Effector memory CD8-positive, alpha-beta T cell (primary cell): ENCODE measurements around the gene TCERG1L.
"Not testable (repeated sequence)": the region's sequence is repeated elsewhere in the genome, so short reads cannot be mapped to it uniquely, and the experiment has no call there.

ENCODE experiments used
- ATAC-seq: fragments of 150-1000 bp; cut with Tn5 transposase; replicated peaks from 2 replicates; pipeline ENCODE4 v1.10.0; 2021; ENCODE audit warnings: mild to moderate bottlenecking, moderate library complexity
- DNase-seq, 3 experiments: peaks; one replicate each; pipeline ENCODE4 v3.0.0; 2021
- H3K27ac Mint-ChIP-seq, 2 donors: one replicate each; pipeline ENCODE4 v1.8.0; 2022; ENCODE audit warnings: mild to moderate bottlenecking in 2 of 2, mixed read lengths in 2 of 2, moderate library complexity in 2 of 2
- H3K27me3 Mint-ChIP-seq, 2 donors: one replicate each; pipeline ENCODE4 v1.8.0; 2022; ENCODE audit warnings: mixed read lengths in 2 of 2
- H3K36me3 Mint-ChIP-seq: one replicate; pipeline ENCODE4 v1.8.0; 2022; ENCODE audit warnings: mild to moderate bottlenecking, moderate library complexity, mixed read lengths; ENCODE audit not compliant: insufficient read depth
- H3K4me1 Mint-ChIP-seq, 2 donors: one replicate each; pipeline ENCODE4 v1.8.0; 2022; ENCODE audit warnings: low read depth in 2 of 2, mixed read lengths in 2 of 2
- H3K4me3 Mint-ChIP-seq, 2 donors: one replicate each; pipeline ENCODE4 v1.8.0; 2022; ENCODE audit warnings: mild to moderate bottlenecking in 2 of 2, mixed read lengths in 2 of 2, moderate library complexity in 2 of 2
- H3K9me3 Mint-ChIP-seq, 2 donors: one replicate each; pipeline ENCODE4 v1.8.0; 2022; ENCODE audit warnings: mixed read lengths in 2 of 2

Gene TCERG1L

DNA sequence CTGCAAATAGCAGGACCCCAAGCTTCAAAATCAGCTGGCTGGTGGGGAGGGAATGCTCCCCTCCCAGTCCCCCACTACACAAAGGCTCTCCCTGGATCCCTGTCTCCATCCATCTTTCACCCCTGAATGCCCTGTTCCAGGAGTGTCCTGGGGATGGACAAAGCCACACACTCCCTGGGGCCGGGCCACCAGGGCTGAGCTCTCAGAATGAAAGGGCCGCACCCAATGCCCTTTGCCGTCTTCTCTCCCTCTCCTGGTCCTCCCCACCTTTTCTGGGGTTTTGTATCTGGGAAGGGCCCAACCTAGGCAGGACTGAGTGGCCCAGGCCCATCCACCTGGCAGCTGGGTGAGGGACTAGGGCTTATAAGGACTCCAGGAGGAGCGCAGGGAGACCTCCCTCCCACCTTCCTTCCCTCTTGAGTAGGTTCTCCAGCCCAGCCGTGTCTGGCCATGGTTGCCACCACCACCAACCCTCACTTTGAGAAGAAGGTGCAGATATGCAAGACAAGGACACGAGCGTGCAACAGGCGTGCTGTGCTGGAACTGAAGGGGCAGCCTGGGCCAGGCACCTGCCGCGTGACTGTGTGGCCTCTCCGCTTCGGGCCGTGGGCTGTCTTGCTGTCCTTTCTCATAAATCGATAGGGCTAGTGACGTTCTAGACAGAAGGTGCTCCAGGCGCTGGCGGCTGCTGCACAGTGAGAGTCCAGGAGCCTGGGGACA, 157.1 kb downstream of the TCERG1L start:
- no peak for ATAC-seq
- no peak overlapping the region for H3K4me3 Mint-ChIP-seq
- H3K27ac Mint-ChIP-seq, result no peak overlapping the region
- no peaks in the 10 kb centered on the region for H3K4me1 Mint-ChIP-seq
- DNase-seq, result no peak
- H3K9me3 Mint-ChIP-seq, result peaks cover 2 to 7% of the 10 kb centered on the region in 2 donors
- H3K27me3 Mint-ChIP-seq, result no peaks in the 10 kb centered on the region
- no peaks in the 10 kb centered on the region for H3K36me3 Mint-ChIP-seq

DNA sequence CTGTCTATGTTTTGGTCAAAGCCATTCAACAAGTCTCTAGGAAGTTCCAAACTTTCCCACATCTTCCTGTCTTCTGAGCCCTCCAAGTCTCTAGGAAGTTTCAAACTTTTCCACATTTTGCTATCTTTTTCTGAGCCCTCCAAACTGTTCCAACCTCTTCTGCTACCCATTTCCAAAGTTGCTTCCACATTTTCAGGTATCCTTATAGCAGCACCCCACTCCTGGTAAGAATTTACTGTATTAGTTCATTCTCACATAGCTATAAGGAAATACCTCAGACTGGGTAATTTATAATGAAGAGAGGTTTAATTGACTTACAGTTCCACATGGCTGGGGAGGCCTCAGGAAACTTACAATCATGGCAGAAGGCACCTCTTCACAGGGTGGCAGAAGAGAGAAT, 159.1 kb downstream of the TCERG1L start:
- ATAC-seq, H3K9me3 Mint-ChIP-seq, H3K4me1 Mint-ChIP-seq, H3K27ac Mint-ChIP-seq, H3K27me3 Mint-ChIP-seq, H3K36me3 Mint-ChIP-seq, H3K4me3 Mint-ChIP-seq, DNase-seq: not testable (repeated sequence)

- no peak overlapping the region for H3K4me3 Mint-ChIP-seq
- H3K9me3 Mint-ChIP-seq, result peaks cover 0 to 7% of the 10 kb centered on the region in 2 donors
- no peak for DNase-seq
Observed at GRCh38 chr10:131150126-131150525, 161.4 kb downstream of the TCERG1L start.

GRCh38 chr10:131149586-131149985, 161.9 kb downstream of the TCERG1L start:
- Mint-ChIP-seq H3K27ac (no peak overlapping the region), H3K4me1 (no peaks in the 10 kb centered on the region), H3K9me3 (peaks cover 0 to 7% of the 10 kb centered on the region in 2 donors), H3K36me3 (no peaks in the 10 kb centered on the region), H3K4me3 (no peak overlapping the region), H3K27me3 (no peaks in the 10 kb centered on the region)
- ATAC-seq, result no peak
- no peak for DNase-seq

More at GRCh38 chr10:131150126-131150525, 161.4 kb downstream of the TCERG1L start:
- no peak for ATAC-seq
- no peaks in the 10 kb centered on the region for H3K4me1 Mint-ChIP-seq
- no peak overlapping the region for H3K27ac Mint-ChIP-seq
- no peaks in the 10 kb centered on the region for H3K27me3 Mint-ChIP-seq
- H3K36me3 Mint-ChIP-seq, result no peaks in the 10 kb centered on the region

DNA sequence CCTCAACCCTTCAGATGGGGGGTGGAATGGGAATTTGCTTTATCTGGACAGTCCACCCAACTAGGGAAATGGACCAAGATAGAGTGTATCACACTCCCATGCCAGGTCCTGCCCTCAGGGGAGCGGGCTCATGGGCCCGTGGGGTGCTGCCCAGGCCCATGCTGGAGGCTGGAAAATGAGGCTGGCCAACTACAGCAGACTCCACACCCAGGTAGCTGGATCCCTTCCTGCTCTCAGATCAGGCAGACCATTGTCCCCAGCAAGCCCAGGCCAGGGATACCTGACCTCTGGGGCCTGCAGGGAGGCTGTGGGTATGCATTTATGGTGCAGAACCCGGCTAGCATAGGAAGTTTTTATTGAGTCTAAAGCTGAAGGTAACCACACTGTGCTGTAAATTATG, 162.4 kb downstream of the TCERG1L start:
- Mint-ChIP-seq H3K27me3 (no peaks in the 10 kb centered on the region), H3K27ac (no peak overlapping the region), H3K4me3 (no peak overlapping the region), H3K36me3 (no peaks in the 10 kb centered on the region), H3K4me1 (no peaks in the 10 kb centered on the region), H3K9me3 (peaks cover 0 to 7% of the 10 kb centered on the region in 2 donors)
- DNase-seq (no peak), ATAC-seq (no peak)

DNA sequence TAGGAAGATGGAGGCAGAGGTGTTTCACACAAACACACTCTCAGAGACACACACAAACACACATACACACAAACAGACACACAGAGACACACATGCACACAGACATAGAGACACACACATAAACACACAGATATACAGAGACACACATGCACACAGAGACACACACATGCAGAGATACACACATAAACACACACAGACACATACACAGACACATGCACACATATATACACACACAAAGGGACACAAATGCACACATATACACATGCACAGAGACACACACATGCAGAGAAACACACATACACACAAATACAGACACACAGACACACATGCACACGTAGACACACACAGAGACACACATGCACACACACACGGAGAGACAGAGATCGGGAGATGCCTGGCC, 163.3 kb downstream of the TCERG1L start:
- no peak overlapping the region for H3K27ac Mint-ChIP-seq
- peaks cover 0 to 7% of the 10 kb centered on the region in 2 donors for H3K9me3 Mint-ChIP-seq
- no peaks in the 10 kb centered on the region for H3K27me3 Mint-ChIP-seq

GRCh38 chr10:131147301-131147975, 164.1 kb downstream of the TCERG1L start:
- H3K4me1 Mint-ChIP-seq, result no peaks in the 10 kb centered on the region
- ATAC-seq, result no peak
- no peak for DNase-seq
- H3K36me3 Mint-ChIP-seq, result no peaks in the 10 kb centered on the region
- no peak overlapping the region for H3K27ac Mint-ChIP-seq
- no peaks in the 10 kb centered on the region for H3K27me3 Mint-ChIP-seq
- H3K9me3 Mint-ChIP-seq, result peaks cover 0 to under 1% of the 10 kb centered on the region in 2 donors
- no peak overlapping the region for H3K4me3 Mint-ChIP-seq

More for the DNA sequence above, 163.3 kb downstream of the TCERG1L start:
- DNase-seq, result no peak
- Mint-ChIP-seq H3K4me1 (no peaks in the 10 kb centered on the region), H3K36me3 (no peaks in the 10 kb centered on the region), H3K4me3 (no peak overlapping the region)
- no peak for ATAC-seq

GRCh38 chr10:131146790-131147189, 164.7 kb downstream of the TCERG1L start:
- no peaks in the 10 kb centered on the region for H3K4me1 Mint-ChIP-seq
- no peaks in the 10 kb centered on the region for H3K36me3 Mint-ChIP-seq
- H3K27me3 Mint-ChIP-seq, result no peaks in the 10 kb centered on the region
- H3K27ac Mint-ChIP-seq, result no peak overlapping the region
- no peak overlapping the region for H3K4me3 Mint-ChIP-seq
- DNase-seq (no peak), ATAC-seq (no peak)
- no peaks in the 10 kb centered on the region for H3K9me3 Mint-ChIP-seq

DNA sequence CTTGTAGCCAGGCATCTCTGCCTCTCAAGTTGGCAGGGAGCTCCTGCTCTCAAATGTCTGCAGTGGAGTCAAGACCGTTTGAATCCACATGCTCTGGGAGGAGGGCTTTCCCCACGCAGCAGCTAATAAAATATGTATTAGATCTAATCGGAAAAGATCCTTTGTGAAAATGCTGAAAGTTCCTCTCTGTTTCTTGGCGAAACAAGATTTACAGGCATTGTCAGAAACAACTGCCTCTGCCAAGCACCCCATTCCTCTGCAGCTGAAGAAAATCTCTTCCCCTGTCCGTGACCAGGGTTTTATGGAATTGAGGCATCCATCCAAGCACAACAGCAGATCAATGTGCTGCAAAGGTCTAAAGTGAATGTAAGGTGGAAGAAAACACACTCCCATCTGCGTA, 165.8 kb downstream of the TCERG1L start:
- H3K4me1 Mint-ChIP-seq, result no peaks in the 10 kb centered on the region
- ATAC-seq, result no peak
- H3K27ac Mint-ChIP-seq, result no peak overlapping the region
- no peaks in the 10 kb centered on the region for H3K27me3 Mint-ChIP-seq
- DNase-seq, result no peak
- peaks cover 0 to 2% of the 10 kb centered on the region in 2 donors for H3K9me3 Mint-ChIP-seq
- no peak overlapping the region for H3K4me3 Mint-ChIP-seq
- peaks cover 3% of the 10 kb centered on the region for H3K36me3 Mint-ChIP-seq

DNA sequence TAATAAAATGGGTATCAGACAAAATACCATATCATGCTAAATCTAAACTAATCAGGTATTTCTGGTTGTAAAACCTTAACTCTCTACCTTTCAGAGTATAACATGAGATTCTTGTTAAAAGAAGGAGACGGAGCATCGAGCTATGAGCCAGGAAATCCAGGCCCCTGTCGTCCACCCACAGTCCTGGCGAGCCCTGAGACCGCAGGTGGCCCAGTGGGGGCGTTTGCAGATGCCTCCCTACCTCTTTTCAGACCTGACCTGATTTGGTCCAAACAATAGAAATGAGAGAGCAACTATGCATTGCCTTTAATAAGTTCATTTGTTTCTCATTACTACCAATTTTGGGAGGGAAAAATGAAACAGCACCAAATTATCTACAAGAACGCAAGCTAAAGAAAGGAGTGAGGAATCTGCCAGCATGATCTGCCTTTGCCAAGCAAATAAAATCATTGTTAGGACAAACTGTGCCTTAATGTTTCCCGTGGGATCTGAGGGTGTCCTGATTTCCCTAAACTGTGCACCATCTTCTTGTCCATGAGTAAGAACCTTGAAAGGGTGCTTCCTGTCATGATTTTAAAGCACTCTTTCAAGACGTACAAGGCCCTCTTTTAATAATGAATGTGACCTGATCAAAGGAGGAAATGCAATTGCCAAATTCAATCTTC, 166.7 kb downstream of the TCERG1L start:
- H3K4me1 Mint-ChIP-seq, result no peaks in the 10 kb centered on the region
- peaks cover 3% of the 10 kb centered on the region for H3K36me3 Mint-ChIP-seq
- H3K4me3 Mint-ChIP-seq, result no peak overlapping the region
- H3K27me3 Mint-ChIP-seq, result no peaks in the 10 kb centered on the region
- H3K9me3 Mint-ChIP-seq, result peaks cover 0 to 2% of the 10 kb centered on the region in 2 donors
- no peak overlapping the region for H3K27ac Mint-ChIP-seq
- no peak for DNase-seq
- ATAC-seq, result no peak

DNA sequence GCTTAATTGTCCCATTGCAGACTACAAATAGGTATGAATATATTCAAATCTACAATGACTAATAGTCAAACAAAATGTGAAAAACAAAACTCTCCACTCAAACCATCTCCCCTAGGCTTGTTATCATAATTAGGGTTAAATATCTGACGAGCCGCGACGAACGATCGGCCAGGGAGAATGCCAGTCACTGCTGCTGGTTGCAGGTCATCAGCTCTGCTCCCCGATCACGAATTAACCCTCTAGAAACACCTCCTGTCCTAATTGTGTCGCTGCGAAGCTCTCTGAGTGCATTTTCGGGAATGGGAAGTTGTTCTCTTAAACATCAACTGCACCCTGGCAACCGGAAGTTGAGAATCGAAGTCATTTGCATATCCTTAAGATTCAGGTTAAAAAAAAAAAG, 167.3 kb downstream of the TCERG1L start:
- Mint-ChIP-seq H3K9me3 (peaks cover 0 to 2% of the 10 kb centered on the region in 2 donors), H3K4me3 (no peak overlapping the region), H3K36me3 (peaks cover 3% of the 10 kb centered on the region), H3K27ac (no peak overlapping the region), H3K4me1 (no peaks in the 10 kb centered on the region), H3K27me3 (no peaks in the 10 kb centered on the region)
- ATAC-seq, result no peak
- DNase-seq, result no peak

DNA sequence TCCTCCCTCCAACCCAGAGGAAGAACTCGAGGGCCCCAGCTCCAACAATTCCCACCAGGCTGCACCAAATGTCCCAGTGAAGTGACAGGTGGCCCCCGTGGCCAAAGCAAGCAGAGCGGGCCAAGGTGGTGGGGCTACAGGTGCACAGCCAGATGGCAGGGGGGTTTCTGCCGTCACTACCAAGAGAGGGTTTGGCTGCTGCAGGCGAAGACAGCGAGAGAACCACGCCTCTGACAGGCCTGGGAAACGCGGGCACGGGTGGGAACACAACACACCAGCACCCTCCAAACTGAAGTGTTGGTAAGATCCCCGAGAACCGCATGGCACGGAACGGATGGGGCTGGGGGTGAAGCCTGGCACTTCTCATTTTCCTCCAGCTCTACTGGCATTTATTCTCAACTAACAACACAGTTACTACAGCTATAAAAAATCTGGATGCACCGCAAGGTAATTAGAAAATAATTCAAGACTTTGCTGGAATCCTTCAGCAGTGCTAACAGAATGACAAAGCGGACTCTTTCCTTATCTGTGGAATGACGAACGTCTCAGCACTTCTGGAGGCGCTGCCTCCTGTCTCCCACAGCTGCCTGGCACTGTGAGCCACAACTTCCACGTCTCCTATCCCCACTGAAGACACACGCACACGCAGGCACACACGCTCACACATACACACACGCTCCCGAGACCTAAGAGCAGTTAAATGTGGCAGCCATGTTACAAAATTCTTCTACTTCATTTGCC, 167.9 kb downstream of the TCERG1L start:
- ATAC-seq (no peak), DNase-seq (no peak)
- Mint-ChIP-seq H3K4me3 (no peak overlapping the region), H3K4me1 (no peaks in the 10 kb centered on the region), H3K9me3 (peaks cover 0 to 2% of the 10 kb centered on the region in 2 donors), H3K36me3 (peaks cover 3% of the 10 kb centered on the region), H3K27me3 (no peaks in the 10 kb centered on the region), H3K27ac (no peak overlapping the region)
